Stimulated activated naive CD4-positive, alpha-beta T cell treated with Interleukin-2 at 50 U/mL for 16 hours (primary cell): Measurements from ENCODE around the gene SORBS2.

Source experiments
- DNase-seq: peaks from one replicate; lab custom pipeline; 2025; lab: John Stamatoyannopoulos, UW

Gene SORBS2

DNA sequence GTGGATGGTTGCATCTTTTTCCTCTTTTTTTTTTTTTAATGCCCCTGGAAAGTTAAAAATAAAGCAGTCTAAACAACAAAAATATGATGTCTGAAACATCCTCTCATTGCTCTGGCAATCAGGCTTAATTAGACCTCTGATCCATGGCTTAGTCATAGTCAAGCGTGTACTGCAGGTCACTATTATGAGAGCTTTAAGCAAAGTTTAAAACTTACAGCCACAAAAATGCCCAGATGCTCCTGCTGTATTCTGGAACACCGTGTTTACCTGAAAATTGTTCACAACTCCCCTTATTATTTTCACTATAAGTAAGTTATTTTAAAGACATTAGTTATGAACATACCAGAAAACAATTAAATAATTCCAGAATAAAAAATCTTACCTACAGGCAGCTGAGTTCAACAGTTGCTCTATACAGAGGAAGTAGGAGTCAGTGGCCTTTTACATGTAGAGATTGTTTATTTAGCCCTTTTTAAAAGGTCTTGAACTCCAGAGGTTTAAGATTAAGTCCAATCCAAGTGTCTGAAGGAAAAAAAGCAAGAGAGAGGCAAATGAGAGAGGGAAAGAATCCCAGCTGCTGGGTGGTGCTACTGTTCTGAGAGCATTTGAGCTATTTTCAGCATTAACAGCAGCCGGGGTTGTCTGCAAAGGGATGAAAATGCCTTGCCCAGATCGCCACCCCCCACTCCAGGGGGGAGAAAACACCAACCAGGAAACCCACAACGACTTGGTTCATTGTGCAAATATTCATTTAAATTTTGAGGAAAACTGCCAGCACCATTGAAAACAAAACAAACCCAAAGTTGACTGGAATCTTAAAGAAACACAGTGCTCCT lies 36.9 kb downstream of the SORBS2 start:
- DNase-seq = no peak

DNA sequence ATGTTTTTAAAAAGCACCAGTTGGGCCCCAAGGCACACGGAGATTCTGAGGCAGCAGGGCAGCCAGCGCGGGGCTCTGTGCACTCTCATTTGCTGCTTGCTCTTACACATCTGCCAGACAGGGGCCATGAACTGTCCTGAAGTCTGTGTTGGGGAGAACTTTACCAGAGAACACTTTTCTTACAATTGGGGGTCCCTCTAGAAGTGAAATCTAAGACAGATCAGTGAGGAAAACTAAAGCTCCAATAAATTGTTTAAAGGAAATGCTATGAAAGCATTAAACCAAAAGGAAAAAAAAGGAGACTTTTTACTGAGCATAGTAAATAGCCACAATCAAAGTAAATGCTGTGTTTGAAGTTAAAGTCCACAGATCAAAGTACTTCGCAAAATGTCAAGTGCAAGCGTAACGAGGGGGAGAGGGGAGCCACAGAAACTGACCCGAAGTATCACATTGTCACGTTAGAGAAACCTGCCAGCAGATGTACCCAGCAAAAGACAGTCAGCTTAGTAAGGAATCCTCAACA lies 37.8 kb downstream of the SORBS2 start:
- DNase-seq = no peak

DNA sequence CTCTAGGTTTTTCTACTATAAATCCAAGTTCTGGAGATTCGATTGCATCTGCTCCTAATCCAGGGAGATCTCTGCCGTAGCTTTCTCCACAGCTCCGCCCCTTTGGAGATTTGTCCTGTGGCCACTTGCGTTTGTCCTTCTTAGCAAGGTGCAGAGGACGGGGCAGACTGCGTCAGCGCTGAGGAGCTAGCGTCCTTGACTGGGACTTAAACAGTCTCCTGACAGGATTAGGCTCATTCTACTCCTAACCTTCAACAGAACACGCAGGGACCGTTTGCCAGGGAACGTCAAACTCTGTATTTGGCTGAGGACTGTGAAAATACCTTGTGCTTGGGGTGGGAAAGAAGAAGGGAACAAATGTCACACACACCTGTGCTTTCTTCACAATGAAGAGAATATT lies 38.6 kb downstream of the SORBS2 start:
- DNase-seq = no peak

GRCh38 chr4:185772391-185773093 lies 39.5 kb downstream of the SORBS2 start:
- DNase-seq = no peak

- DNase-seq = no peak
Measured at GRCh38 chr4:185771711-185772390, 40.1 kb downstream of the SORBS2 start.

- DNase-seq = no peak
Measured at GRCh38 chr4:185767528-185767927, 44.5 kb downstream of the SORBS2 start.

- DNase-seq = no peak
Measured at GRCh38 chr4:185764876-185765275, 47.1 kb downstream of the SORBS2 start.

DNA sequence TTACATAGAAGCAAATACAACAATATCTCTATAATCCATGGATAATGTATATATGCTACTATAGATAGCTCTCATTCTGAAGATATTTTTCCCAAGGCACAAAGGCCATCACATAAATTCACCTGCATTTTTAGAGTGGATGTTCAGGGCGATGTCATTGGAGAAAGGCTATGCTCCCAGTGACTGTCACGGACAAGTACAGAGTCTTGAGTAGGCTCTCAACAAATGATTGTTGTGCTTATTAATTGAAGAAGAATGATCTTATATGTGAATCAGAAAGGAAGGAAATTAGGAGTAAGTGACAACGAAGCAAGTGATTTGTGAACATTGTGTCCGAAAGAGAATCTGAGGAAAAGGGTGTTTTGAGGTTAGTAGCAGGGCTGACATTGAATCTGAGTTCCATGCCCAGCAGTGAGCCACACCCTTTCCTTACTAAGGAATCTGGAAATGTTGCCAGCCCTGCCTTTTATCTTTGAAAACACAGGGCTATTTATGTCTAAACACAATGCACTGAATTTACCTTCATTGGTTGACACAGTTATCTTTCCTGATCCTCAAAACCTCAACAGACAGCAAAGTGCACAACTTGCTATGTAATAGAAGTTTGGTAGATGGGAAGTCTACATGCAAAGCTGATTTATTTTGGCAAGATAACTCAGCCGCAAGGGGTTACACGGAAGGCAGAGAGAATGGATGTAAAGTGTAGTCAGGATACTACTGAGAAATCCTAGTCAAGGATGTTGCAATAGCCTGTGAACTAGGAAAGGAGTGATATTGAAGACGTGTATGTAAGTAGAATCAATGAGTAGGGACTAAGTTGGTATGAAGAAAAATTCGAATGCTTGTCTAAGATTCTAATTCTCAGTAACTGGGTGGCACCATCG lies 50.4 kb downstream of the SORBS2 start:
- no peak for DNase-seq

DNA sequence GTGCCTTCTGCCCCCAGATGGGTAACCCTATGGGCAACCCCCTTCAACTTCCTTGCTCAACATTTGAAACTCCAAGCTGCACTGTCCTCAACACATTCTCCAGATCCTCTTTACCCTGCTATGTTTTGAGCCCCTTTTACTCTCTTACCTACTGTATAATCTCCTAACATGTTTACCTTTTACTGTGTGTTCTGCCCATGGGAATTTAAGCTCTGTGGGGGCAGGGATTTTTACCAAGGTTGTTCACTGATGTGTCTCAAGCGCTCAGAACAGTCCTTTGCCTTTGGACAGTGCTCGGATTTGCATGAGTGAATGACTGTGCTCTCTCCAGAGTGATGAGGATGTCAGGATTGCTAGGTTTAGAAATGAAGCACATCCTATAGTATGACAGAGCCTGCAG lies 53.2 kb downstream of the SORBS2 start:
- DNase-seq = no peak

DNA sequence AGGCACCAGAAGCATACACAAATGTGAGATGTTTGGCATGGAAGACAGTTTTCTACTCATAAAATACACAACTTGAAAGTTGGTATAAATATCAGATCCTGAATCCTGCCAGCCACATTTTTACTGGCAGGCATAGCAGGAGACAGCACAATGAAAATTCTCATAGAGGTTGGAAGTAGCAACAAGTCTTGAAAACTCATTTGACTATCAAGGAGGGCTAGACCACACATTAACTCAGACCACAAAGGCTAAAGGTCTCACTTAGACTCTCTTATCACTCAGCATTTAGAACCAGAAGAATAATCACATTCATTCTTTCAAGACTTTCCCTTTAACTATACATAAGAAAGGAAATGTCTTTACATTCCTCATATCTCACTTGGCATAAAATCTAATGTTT lies 56.5 kb downstream of the SORBS2 start:
- DNase-seq = no peak

DNA sequence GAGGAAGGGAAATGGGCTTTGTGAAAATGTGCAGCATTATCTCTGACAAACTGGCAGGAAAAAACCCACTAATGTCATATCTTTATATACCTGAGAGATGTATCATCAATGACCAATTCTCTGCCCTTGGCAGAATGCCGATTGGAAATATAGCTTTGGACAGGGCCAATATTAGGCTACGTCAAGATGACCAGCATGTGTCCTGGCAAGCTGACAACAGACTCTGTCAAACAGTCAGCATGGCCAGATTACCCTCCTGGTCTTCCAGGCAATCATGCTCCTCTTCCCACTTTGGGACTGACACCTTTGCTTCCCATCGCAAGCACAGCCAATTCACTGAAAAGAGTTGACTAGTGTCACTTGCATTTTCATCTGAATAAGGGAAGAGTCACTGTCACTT lies 57.0 kb downstream of the SORBS2 start:
- DNase-seq = no peak

DNA sequence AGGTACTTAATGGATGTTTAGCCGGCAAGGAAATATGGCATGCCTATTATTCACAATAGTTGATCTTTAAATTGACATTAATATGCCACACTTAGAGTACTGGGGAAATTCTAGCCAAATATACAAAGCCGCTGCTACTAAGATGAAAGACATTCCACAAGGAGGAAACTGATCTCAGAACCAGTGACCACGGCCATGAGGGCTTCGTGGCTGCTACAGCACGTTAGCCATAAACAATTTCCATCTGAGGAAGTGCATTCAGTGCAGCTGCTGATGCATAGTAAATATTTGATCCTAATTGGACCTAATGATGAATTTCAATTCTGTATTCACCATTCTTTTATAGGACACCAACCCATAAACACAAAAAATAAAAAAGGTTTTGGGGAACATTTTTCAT lies 59.1 kb downstream of the SORBS2 start:
- DNase-seq = no peak

- DNase-seq = no peak
Measured at GRCh38 chr4:185749858-185750257, 62.1 kb downstream of the SORBS2 start.

DNA sequence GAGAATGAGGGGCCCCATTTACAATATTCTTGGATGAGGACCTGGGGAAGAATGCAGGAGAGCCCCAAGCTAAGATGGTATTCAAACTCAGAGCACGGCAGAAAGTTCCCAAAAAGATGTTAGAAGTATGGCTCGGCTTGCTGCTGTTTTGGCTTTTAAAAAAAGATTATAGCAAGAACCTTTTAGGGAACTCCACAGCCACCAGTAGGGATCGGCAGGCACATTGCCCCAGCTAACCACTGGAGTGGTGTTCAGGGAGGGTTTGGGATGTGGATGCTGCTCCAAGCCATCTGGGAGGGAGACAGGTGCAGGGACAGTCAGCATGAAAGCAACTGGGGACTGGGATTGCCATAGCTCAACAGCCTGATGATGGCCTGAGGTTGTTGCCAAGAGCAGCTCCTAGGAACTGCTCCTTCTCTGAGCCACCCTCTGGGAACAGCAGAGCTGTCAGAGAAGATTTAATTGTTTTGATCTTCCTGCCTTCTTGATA lies 63.0 kb downstream of the SORBS2 start:
- no peak for DNase-seq

DNA sequence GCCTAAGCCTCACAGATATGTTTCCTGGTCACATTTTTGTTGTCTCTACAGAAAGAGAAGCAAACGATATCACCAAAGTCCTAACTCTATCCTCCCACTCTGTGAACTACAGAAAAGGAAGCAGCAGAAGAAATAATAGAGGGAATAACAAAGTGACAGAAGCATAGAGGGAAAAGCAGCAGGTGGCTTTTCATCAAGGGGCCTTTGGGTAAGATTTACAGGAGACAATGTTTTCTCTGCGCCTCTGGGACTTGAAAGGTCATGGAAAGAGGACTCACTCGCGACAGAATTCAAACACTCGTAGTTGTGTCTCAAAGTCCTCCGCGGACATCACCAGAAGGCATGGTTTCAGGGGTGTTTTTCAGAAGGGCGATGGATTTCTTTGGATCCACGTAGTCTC lies 66.1 kb downstream of the SORBS2 start:
- DNase-seq = no peak

DNA sequence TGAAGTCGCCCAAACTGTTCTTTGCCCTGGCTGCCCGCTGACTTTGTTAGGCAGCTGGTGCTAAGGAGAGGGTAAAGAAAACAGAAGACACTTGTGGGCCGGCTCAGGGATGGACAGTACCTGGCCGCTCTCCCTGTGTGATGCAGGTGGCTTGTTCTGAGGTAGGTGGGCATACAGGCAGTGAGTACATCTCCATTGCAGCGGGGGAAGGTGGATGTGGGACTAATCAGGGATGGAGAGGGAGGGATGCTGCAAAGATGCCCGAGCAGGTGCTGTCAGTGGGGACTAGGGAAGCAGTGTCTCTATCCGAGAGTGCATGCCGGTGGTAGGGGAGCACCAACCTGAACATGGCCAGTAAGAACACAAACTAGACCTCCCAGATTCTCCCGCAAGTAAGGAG lies 67.0 kb downstream of the SORBS2 start:
- DNase-seq = no peak

DNA sequence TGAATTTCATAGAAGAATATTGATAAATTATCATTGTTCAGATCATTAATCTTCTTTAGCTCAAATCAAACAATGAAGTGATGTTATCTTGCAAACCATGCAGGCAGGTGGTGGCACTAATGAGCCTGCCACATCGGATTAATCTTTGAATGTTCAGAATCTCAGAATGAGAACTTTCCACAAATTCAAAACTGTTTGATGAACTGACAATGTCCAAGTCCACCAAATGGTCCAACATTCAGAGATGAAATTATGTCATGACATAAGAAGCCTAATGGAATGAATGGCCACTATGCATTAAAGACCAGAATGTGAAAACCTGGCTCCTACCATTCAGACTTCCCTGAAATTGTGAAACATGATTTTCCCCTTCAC lies 67.5 kb downstream of the SORBS2 start:
- DNase-seq = no peak

DNA sequence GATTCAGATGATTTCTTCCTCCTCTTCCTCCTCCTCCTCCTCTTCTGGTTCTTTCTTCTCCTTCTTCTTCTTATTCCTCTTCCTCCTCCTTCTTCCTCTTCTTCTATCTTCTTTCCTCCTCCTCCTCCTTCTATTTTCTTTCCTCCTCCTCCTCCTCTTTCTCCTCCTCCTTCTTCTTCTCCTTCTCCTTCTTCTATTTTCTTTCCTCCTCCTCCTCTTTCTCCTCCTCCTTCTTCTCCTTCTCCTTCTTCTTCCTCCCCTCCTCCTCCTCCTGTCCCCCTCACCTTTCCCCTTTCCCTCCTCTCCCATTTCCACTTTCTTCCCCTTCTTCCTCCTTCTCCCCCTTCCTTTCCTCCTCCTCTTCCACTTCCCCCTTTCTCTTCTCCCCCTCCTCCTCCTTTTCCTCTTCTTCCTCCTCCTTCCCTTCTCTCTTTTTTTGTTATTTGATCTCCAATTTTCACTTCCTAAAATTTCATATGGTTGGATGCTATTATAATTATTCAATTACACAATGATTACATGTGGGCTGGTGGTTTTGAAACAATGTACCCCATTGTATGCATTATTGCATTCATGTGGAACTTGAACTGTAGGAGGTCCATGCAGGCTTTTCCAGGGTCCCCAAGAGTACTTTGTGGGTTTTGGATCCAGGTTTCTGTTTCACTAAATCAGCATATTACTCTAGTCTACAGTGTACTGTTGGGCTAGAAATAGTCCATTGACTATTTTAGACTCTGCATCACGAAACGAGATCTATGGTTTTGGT lies 68.1 kb downstream of the SORBS2 start:
- no peak for DNase-seq

- no peak for DNase-seq
Measured at GRCh38 chr4:185742766-185743165, 69.2 kb downstream of the SORBS2 start.

DNA sequence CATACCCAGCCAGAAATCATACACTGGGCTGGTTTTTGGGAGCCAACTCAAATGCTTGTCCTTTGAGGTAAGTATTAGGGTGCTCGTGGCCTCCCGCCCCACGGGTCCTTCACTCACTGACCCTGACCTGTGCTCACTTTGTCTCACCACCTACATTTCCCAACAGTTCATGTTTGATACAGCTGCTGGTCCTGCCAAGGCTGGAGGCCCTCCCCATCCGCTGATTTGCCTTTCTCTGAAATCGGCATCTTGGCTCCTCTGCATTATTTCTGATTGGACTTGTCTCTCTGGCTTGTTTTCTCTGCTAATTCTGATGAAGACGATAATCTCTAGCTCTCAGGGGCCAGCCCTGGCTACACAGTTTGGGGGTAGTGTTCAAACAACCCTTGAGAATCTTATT lies 70.2 kb downstream of the SORBS2 start:
- no peak for DNase-seq

DNA sequence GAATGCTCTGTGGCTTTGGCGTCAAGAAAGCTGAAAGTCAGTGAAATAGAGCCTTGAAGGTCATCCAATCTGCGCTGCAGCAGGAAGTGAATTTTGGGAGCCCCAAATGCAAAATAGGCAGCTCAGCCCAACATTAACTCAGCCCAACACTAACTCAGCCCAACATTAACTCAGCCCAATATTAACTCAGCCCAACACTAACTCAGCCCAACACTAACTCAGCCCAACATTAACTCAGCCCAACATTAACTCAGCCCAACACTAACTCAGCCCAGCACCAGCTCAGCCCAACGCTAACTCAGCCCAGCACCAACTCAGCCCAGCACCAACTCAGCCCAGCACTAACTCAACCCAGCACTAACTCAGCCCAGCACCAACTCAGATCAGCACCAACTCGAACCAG lies 71.5 kb downstream of the SORBS2 start:
- DNase-seq = no peak
